Common myeloid progenitor, CD34-positive (primary cell): ENCODE measurements around the gene FAM83E.
A peak's percentile ranks its signal among the peaks of the same experiment; 100 is the strongest.
"Not testable (repeated sequence)": the region's sequence is repeated elsewhere in the genome, so short reads cannot be mapped to it uniquely, and the experiment has no call there.

ENCODE experiments used
- CTCF ChIA-PET: fragments of 350-600 bp; sonication (Branson Sonifier 250); formaldehyde crosslinking; loops from one replicate; lab custom pipeline; 2021; ENCODE audit warnings: antibody characterized with exemption; lab: Charles Lee
- POLR2A ChIA-PET: fragments of 350-600 bp; sonication (Branson Sonifier 250); formaldehyde crosslinking; loops from one replicate; lab custom pipeline; 2021; ENCODE audit warnings: antibody characterized with exemption; lab: Charles Lee
- DNase-seq, 3 donors: peaks; one replicate each; pipeline versions ENCODE4 v3.0.0 to v3.0.0-alpha.2; 2013
- H3K27ac ChIP-seq, 2 experiments: 1 replicate in 1 of 2; 2 replicates in 1 of 2; pipeline ENCODE4 v1.7.0; 2013; ENCODE audit warnings: inconsistent platforms in 2 of 2, low read length in 2 of 2, mild to moderate bottlenecking in 2 of 2, low read depth in 1 of 2, moderate library complexity in 1 of 2; ENCODE audit not compliant: severe bottlenecking in 2 of 2, insufficient read depth in 1 of 2, poor library complexity in 1 of 2
- H3K27me3 ChIP-seq, 5 experiments: replicated peaks in 2 of 5; 1 replicate in 3 of 5; 2 replicates in 2 of 5; pipeline versions ENCODE4 v1.6.1 to v1.7.0; 2013; ENCODE audit warnings: low read length in 4 of 5, mild to moderate bottlenecking in 2 of 5, moderate library complexity in 2 of 5, inconsistent platforms in 1 of 5; ENCODE audit not compliant: insufficient read depth in 5 of 5, control insufficient read depth in 4 of 5
- H3K36me3 ChIP-seq, 4 experiments: 1 replicate in 2 of 4; 2 replicates in 2 of 4; pipeline versions ENCODE4 v1.6.1 to v1.7.0; 2013; ENCODE audit warnings: low read length in 3 of 4, control low read depth in 1 of 4, mild to moderate bottlenecking in 1 of 4; ENCODE audit not compliant: control insufficient read depth in 4 of 4, insufficient read depth in 4 of 4
- H3K4me1 ChIP-seq, 4 experiments: 1 replicate in 3 of 4; 2 replicates in 1 of 4; pipeline versions ENCODE4 v1.6.1 to v1.7.1; 2013; ENCODE audit warnings: low read length in 3 of 4, mild to moderate bottlenecking in 3 of 4, control low read depth in 1 of 4, inconsistent platforms in 1 of 4, moderate library complexity in 1 of 4; ENCODE audit not compliant: control insufficient read depth in 4 of 4, insufficient read depth in 4 of 4; ENCODE audit errors: control extremely low read depth in 1 of 4
- H3K4me3 ChIP-seq, 7 experiments: 1 replicate in 4 of 7; 2 replicates in 3 of 7; pipeline versions ENCODE4 v1.5.1 to v1.7.0; 2013; ENCODE audit warnings: mild to moderate bottlenecking in 7 of 7, low read length in 6 of 7, moderate library complexity in 6 of 7, inconsistent platforms in 2 of 7, low read depth in 2 of 7, control low read depth in 1 of 7; ENCODE audit not compliant: insufficient read depth in 4 of 7, control insufficient read depth in 1 of 7; ENCODE audit errors: extremely low read depth in 1 of 7
- H3K9me3 ChIP-seq, 5 experiments: 1 replicate in 4 of 5; 2 replicates in 1 of 5; pipeline versions ENCODE4 v1.6.1 to v1.7.1; 2013; ENCODE audit warnings: low read length in 4 of 5, mild to moderate bottlenecking in 2 of 5, inconsistent platforms in 1 of 5, low read depth in 1 of 5, moderate library complexity in 1 of 5; ENCODE audit not compliant: control insufficient read depth in 4 of 5, insufficient read depth in 2 of 5; ENCODE audit errors: control extremely low read depth in 1 of 5
- WGBS: methylation state at CpG from one replicate; pipeline ENCODE4 v1.1.5; 2013; ENCODE audit not compliant: insufficient coverage; 5-methylcytosine and 5-hydroxymethylcytosine counted together

FAM83E gene

DNA sequence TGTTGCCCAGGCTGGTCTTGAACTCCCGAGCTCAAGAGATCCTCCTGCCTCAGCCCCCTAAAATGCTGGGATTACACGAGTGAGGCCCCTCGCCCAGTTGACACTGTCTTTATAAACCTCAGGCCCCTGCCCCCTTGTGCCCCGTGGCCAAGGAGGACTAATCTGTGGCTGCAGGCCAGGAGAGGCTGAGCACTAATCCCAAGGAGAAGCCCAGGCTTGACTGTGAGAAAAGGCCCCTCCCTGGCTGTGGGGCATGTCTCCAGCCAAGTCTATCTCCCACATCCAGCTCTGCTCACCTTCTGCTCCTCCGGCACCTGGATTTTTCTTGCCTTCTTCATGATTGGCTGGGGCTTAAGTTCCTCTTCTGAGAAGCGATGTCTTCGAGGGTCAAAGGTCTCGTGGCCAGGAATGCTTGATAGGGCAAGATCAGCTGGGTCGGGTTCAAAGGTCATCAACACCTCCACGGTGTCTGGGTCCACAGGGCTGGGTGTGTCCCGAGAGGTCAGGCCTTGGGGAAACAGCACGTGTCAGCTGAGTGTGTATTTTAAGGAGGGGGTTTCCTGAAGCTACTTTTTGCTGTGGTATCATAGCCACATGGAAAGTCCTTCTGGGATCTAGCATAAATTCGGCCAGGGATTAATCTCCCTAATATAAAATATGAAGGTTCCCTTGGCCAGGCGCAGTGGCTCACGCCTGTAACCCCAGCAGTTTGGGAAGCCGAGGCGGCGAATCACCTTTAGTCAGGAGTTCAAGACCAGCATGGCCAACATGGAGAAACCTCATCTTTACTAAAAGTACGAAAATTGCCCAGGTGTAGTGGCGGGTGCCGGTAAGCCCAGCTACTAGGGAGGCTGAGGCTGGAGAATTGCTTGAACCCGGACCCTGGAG lies 18.5 kb upstream of the FAM83E start:
- H3K9me3 ChIP-seq, result no peaks in the 10 kb centered on the region
- WGBS, result 94% methylated on average over 17 of the region's 22 CpGs
- peaks cover 0 to 19% (median 10%) of the 10 kb centered on the region in 4 experiments for H3K36me3 ChIP-seq
- H3K4me1 ChIP-seq, result peaks cover 10 to 62% (median 53%) of the 10 kb centered on the region in 4 experiments
- POLR2A ChIA-PET, result interaction anchor here (1.2 kb wide), 1 partner anchor 16 kb away, joined by 3 read pairs; no protein-coding TSS in a partner anchor
- CTCF ChIA-PET, result interaction anchor here (1.0 to 1.8 kb wide), 5 partner anchors 9 to 25 kb away, joined by 4 to 10 read pairs (median 6); partner anchors contain the start of genes CA11, RPL18 and SPHK2
- H3K4me3 ChIP-seq, result peak overlapping the region in 1 of 7 experiments; percentile 79
- H3K27ac ChIP-seq, result peak overlapping the region; percentile 77 to 88
- no peaks in the 10 kb centered on the region for H3K27me3 ChIP-seq
- DNase-seq, result no peak

DNA sequence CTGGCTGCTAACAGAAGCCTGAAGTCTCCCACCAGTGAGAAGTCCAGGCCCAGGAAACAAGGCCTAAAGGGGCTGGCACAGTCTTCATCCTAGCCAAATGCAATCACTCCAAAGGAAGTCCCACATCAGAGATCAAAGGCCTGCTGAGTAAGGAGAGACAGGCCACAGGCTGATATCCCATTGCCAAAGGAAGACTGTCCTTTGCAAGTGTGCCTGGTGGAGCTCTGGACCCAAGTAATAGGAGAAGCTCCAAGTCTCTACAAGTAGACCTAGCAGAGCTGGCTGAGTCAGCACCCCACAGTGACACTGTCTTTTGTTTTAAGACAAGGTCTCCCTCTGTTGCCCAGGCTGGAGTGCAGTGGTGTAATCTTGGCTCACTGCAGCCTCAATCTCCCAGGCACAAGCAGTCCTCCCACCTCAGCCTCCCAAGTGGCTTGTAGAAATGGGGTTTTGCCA lies 17.8 kb upstream of the FAM83E start:
- no peaks in the 10 kb centered on the region for H3K27me3 ChIP-seq
- no peak overlapping the region for H3K4me3 ChIP-seq
- peaks cover 0 to 23% (median 14%) of the 10 kb centered on the region in 4 experiments for H3K36me3 ChIP-seq
- peak overlapping the region in 1 of 2 experiments; percentile 88 for H3K27ac ChIP-seq
- H3K4me1 ChIP-seq, result peaks cover 9 to 59% (median 51%) of the 10 kb centered on the region in 4 experiments
- no peak for DNase-seq
- ChIA-PET CTCF (interaction anchor here (1.0 to 1.8 kb wide), 4 partner anchors 8 to 14 kb away, joined by 4 to 10 read pairs (median 6); partner anchors contain the start of genes CA11, RPL18 and SPHK2), POLR2A (no interaction called here)
- no peaks in the 10 kb centered on the region for H3K9me3 ChIP-seq

DNA sequence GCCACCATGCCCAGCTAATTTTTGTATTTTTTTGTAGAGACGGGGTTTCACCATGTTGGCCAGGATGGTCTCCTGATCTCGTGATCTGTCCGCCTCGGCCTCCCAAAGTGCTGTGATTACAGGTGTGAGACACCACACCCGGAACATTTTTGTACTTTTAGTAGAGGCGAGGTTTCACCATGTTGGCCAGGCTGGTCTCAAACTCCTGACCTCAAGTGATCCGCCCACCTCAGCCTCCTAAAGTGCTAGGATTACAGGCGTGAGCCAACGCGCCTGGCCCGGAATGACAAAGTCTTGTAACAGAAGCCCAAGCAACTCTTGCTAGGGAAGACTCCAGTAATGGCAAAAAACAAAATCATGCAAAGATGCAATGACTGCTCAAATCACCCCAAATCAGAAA lies 17.4 kb upstream of the FAM83E start:
- DNase-seq, H3K27me3 ChIP-seq, POLR2A ChIA-PET, H3K4me3 ChIP-seq, H3K27ac ChIP-seq, H3K9me3 ChIP-seq: not testable (repeated sequence)
- CTCF ChIA-PET, result interaction anchor here (1.0 to 1.6 kb wide), 4 partner anchors 8 to 269 kb away, joined by 3 to 6 read pairs (median 4); no protein-coding TSS in a partner anchor
- 97% methylated on average over 8 of the region's 11 CpGs for WGBS
- H3K36me3 ChIP-seq, result peaks cover 0 to 25% (median 14%) of the 10 kb centered on the region in 4 experiments
- peaks cover 9 to 58% (median 51%) of the 10 kb centered on the region in 4 experiments for H3K4me1 ChIP-seq

DNA sequence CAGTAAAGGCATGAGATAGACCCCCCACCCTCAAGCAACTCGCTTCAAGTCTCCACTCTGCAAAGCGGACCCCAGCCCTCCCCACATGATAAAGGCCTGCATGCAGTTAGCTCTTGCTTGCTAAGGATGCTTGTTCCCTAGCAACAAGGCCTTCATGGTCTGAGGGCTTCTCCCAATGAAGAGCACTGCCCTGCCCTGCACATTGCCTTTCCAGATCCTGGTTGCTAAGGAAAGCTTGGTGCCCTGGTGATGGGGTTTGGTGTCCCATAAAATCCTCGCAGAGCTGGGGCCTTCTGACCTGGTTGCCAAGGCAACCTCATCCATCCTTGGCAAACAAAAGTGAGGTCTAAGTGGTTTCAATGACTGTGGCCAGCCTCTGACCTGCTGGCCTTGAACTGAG lies 16.3 kb upstream of the FAM83E start:
- CTCF ChIA-PET, result interaction anchor here (1.1 to 3.0 kb wide), 4 partner anchors 7 to 268 kb away, joined by 3 to 13 read pairs (median 6); partner anchors contain the start of gene CA11

GRCh38 chr19:48630296-48631063 lies 15.6 kb upstream of the FAM83E start:
- peak overlapping the region in 3 of 7 experiments; percentile 28 to 52 (median 36) for H3K4me3 ChIP-seq
- CTCF ChIA-PET, result interaction anchor here (1.4 to 3.0 kb wide), 4 partner anchors 9 to 268 kb away, joined by 4 to 13 read pairs (median 6); partner anchors contain the start of gene CA11
- peaks cover 9 to 40% (median 35%) of the 10 kb centered on the region in 4 experiments for H3K4me1 ChIP-seq
- no peaks in the 10 kb centered on the region for H3K9me3 ChIP-seq
- peaks cover 0 to 28% (median 19%) of the 10 kb centered on the region in 4 experiments for H3K36me3 ChIP-seq
- peak overlapping the region in 1 of 2 experiments; percentile 17 for H3K27ac ChIP-seq
- H3K27me3 ChIP-seq, result no peaks in the 10 kb centered on the region
- 42% methylated on average over 30 of the region's 47 CpGs for WGBS
- DNase-seq, result peak; percentile 44 to 70 (median 59)
- POLR2A ChIA-PET, result interaction anchor here (1.1 kb wide), 1 partner anchor 11 kb away, joined by 4 read pairs; the partner anchor contains the start of genes RPL18 and SPHK2

More for the DNA sequence above, 16.3 kb upstream of the FAM83E start:
- 90% methylated on average over 3 of the region's 3 CpGs for WGBS
- H3K4me1 ChIP-seq, result peaks cover 9 to 47% (median 41%) of the 10 kb centered on the region in 4 experiments
- H3K4me3 ChIP-seq, result peak overlapping the region in 2 of 7 experiments; percentile 36 to 52
- H3K27ac ChIP-seq, result peak overlapping the region in 1 of 2 experiments; percentile 17
- no peaks in the 10 kb centered on the region for H3K9me3 ChIP-seq
- POLR2A ChIA-PET, result interaction anchor here (1.1 kb wide), 1 partner anchor 12 kb away, joined by 4 read pairs; the partner anchor contains the start of genes RPL18 and SPHK2
- peaks cover 0 to 28% (median 16%) of the 10 kb centered on the region in 4 experiments for H3K36me3 ChIP-seq
- no peaks in the 10 kb centered on the region for H3K27me3 ChIP-seq
- peak in 1 of 3 donors; percentile 52 for DNase-seq

DNA sequence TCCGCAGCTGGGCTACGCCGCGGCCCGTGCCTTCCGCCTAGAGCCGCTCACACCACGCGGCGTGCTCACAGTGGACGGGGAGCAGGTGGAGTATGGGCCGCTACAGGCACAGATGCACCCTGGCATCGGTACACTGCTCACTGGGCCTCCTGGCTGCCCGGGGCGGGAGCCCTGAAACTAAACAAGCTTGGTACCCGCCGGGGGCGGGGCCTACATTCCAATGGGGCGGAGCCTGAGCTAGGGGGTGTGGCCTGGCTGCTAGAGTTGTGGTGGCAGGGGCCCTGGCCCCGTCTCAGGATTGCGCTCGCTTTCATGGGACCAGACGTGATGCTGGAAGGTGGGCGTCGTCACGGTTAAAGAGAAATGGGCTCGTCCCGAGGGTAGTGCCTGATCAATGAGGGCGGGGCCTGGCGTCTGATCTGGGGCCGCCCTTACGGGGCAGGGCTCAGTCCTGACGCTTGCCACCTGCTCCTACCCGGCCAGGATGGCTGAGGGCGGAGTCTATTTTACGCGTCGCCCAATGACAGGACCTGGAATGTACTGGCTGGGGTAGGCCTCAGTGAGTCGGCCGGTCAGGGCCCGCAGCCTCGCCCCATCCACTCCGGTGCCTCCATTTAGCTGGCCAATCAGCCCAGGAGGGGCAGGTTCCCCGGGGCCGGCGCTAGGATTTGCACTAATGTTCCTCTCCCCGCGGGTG lies 14.9 kb upstream of the FAM83E start:
- H3K4me3 ChIP-seq, result no peak overlapping the region
- peaks cover 0 to 28% (median 19%) of the 10 kb centered on the region in 4 experiments for H3K36me3 ChIP-seq
- 95% methylated on average over 42 of the region's 48 CpGs for WGBS
- H3K27ac ChIP-seq, result no peak overlapping the region
- peaks cover 9 to 40% (median 31%) of the 10 kb centered on the region in 4 experiments for H3K4me1 ChIP-seq
- DNase-seq, result peak in 1 of 3 donors; percentile 13
- H3K27me3 ChIP-seq, result no peaks in the 10 kb centered on the region
- no peaks in the 10 kb centered on the region for H3K9me3 ChIP-seq
- ChIA-PET POLR2A (interaction anchor here (0.6 kb wide), 1 partner anchor 211 kb away, joined by 3 read pairs; no protein-coding TSS in a partner anchor), CTCF (interaction anchor here (1.4 to 3.0 kb wide), 3 partner anchors 8 to 46 kb away, joined by 4 to 13 read pairs (median 8); partner anchors contain the start of gene CA11)
